ENCODE results near the gene MCHR1. TPM values are rescaled to one million over a fixed set of nuclear protein-coding genes. Genes with fewer than 3 reads are reported as not detected.
"Not testable (repeated sequence)": the region's sequence is repeated elsewhere in the genome, so short reads cannot be mapped to it uniquely, and the experiment has no call there.

The MCHR1 gene
- polyA plus RNA-seq, 1 donor (not counting 4 experiments of a cell fraction or from before 2014, with no cell fraction given): 0.12 TPM

DNA sequence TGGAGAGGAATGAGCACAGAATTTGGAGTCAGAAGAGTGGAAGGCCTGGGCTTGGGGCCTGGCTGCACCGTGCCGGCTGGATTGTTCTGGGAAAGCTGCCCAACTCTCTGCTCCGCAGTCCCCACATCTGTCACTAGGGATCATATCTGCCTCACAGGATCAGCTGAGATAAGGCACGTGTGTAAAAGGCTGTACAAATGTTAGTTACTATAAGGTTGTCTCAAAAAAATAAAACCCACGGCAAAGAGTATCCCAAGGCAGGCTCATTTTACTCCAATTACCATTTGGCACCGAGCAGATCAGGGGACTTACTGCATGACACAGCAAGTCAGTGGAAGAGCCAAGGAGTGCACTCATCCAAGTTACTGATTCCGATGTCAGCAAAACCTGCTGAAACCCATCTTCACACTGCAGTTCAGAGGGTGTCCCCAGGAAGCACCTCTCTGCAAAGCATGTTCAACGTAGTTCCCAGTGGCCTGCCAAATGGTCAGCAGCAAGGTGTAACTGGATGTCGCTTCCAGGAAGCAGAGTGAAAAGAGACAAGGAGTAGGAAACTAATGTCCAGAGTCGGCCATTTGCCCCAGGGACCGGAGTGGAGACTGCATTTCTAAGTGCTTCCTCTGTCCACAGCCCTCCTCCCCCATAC, 24.6 kb upstream of the MCHR1 start:
- dilution Hi-C loops (cut with MboI; ENCODE audit: extremely low pct_ligation_motif_present, low sequenced_read_pairs): no loop called here
- Histone ChIP-seq H2AFZ (ENCODE audit: control insufficient read depth, low read length) (peak overlapping the region; percentile 76), H3K9ac (ENCODE audit: control insufficient read depth, extremely low read depth, insufficient read depth, low read length) (peak overlapping the region; percentile 49), H3K9me3 (ENCODE audit: control insufficient read depth, low read depth, low read length) (no peaks in the 10 kb centered on the region), H3K27me3 (ENCODE audit: control insufficient read depth, extremely low read depth, insufficient read depth, low read length) (no peaks in the 10 kb centered on the region), H3K4me2 (ENCODE audit: control insufficient read depth, extremely low read depth, insufficient read depth, low read depth, low read length) (peak overlapping the region; percentile 30), H4K20me1 (ENCODE audit: control insufficient read depth, extremely low read depth, insufficient read depth, low read length) (no peaks in the 10 kb centered on the region), H3K9me1 (ENCODE audit: control insufficient read depth, extremely low read depth, insufficient read depth, low read length) (no peaks in the 10 kb centered on the region), H3K79me2 (ENCODE audit: control insufficient read depth, insufficient read depth, low read length) (no peaks in the 10 kb centered on the region), H3K36me3 (ENCODE audit: control insufficient read depth in 2 of 2, extremely low read depth in 1 of 2, insufficient read depth in 2 of 2, low read length in 2 of 2) (no peaks in the 10 kb centered on the region), H3K4me1 (ENCODE audit: control insufficient read depth, extremely low read depth, insufficient read depth, low read length) (peaks cover 36% of the 10 kb centered on the region), H3K4me3 (ENCODE audit: control insufficient read depth in 2 of 3, extremely low read depth in 1 of 3, insufficient read depth in 2 of 3, low read depth in 1 of 3, low read length in 3 of 3) (no peak overlapping the region), H3K27ac (ENCODE audit: control insufficient read depth, insufficient read depth, low read length) (peak overlapping the region; percentile 69)
- TF ChIP-seq, protein P1, sequence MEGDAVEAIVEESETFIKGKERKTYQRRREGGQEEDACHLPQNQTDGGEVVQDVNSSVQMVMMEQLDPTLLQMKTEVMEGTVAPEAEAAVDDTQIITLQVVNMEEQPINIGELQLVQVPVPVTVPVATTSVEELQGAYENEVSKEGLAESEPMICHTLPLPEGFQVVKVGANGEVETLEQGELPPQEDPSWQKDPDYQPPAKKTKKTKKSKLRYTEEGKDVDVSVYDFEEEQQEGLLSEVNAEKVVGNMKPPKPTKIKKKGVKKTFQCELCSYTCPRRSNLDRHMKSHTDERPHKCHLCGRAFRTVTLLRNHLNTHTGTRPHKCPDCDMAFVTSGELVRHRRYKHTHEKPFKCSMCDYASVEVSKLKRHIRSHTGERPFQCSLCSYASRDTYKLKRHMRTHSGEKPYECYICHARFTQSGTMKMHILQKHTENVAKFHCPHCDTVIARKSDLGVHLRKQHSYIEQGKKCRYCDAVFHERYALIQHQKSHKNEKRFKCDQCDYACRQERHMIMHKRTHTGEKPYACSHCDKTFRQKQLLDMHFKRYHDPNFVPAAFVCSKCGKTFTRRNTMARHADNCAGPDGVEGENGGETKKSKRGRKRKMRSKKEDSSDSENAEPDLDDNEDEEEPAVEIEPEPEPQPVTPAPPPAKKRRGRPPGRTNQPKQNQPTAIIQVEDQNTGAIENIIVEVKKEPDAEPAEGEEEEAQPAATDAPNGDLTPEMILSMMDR (optimal IDR thresholded peaks at IDR 0.05 in 1 of 3, IDR thresholded peaks at IDR 0.05 in 1 of 3, conservative IDR thresholded peaks at IDR 0.05 in 1 of 3; ENCODE audit: extremely low read depth in 1 of 3, insufficient read depth in 2 of 3, low read length in 3 of 3): peak; percentile 24 to 43 (median 30)
- TF ChIP-seq EZH2 (IDR thresholded peaks at IDR 0.05; ENCODE audit: low read length): no peak
- peak; percentile 88 for FAIRE-seq
- no peak for DNase-seq (ENCODE audit: low read depth, low spot score)

DNA sequence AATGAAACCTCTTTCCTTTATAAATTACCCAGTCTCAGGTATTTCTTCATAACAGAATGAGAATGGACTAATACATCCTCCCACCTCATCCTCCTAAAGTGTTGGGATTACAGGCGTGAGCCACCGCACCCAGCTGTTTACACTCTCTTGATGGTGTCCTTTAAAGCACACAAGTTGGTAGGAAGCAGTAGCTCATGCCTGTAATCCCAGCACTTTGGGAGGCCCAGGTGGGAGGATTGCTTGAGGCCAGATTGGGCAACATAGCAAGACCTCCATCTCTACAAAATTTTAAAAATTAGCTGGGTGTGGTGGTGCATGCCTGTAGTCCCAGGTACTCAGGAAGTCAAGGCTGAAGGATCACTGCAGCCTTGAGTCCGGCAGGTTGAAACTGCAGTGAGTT, 23.3 kb upstream of the MCHR1 start:
- FAIRE-seq; H3K9ac ChIP-seq (ENCODE audit: control insufficient read depth, extremely low read depth, insufficient read depth, low read length); DNase-seq (ENCODE audit: low read depth, low spot score); dilution Hi-C loops (cut with MboI; ENCODE audit: extremely low pct_ligation_motif_present, low sequenced_read_pairs); H3K27me3 ChIP-seq (ENCODE audit: control insufficient read depth, extremely low read depth, insufficient read depth, low read length); H3K4me3 ChIP-seq (ENCODE audit: control insufficient read depth in 2 of 3, extremely low read depth in 1 of 3, insufficient read depth in 2 of 3, low read depth in 1 of 3, low read length in 3 of 3); H3K36me3 ChIP-seq (ENCODE audit: control insufficient read depth in 2 of 2, extremely low read depth in 1 of 2, insufficient read depth in 2 of 2, low read length in 2 of 2); H3K9me3 ChIP-seq (ENCODE audit: control insufficient read depth, low read depth, low read length); H2AFZ ChIP-seq (ENCODE audit: control insufficient read depth, low read length); H3K79me2 ChIP-seq (ENCODE audit: control insufficient read depth, insufficient read depth, low read length); H3K9me1 ChIP-seq (ENCODE audit: control insufficient read depth, extremely low read depth, insufficient read depth, low read length); H4K20me1 ChIP-seq (ENCODE audit: control insufficient read depth, extremely low read depth, insufficient read depth, low read length); H3K4me2 ChIP-seq (ENCODE audit: control insufficient read depth, extremely low read depth, insufficient read depth, low read depth, low read length); H3K27ac ChIP-seq (ENCODE audit: control insufficient read depth, insufficient read depth, low read length): not testable (repeated sequence)
- peaks cover 33% of the 10 kb centered on the region for H3K4me1 ChIP-seq (ENCODE audit: control insufficient read depth, extremely low read depth, insufficient read depth, low read length)

DNA sequence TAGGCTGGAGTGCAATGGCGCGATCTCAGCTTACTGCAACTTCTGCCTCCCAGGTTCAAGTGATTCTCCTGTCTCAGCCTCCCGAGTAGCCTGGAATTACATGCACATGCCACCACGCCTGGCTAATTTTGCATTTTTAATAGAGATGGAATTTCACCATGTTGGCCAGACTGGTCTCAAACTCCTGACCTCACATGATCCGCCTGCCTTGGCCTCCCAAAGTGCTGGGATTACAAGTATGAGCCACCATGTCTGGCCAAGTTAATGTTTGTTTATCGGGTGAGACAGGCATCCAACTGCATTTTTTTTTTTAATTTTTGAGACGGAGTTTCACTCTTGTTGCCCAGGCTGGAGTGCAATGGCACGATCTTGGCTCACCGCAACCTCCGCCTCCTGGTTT, 22.6 kb upstream of the MCHR1 start:
- H3K79me2 ChIP-seq (ENCODE audit: control insufficient read depth, insufficient read depth, low read length); FAIRE-seq; H3K9me1 ChIP-seq (ENCODE audit: control insufficient read depth, extremely low read depth, insufficient read depth, low read length); H2AFZ ChIP-seq (ENCODE audit: control insufficient read depth, low read length); H3K36me3 ChIP-seq (ENCODE audit: control insufficient read depth in 2 of 2, extremely low read depth in 1 of 2, insufficient read depth in 2 of 2, low read length in 2 of 2); H3K4me2 ChIP-seq (ENCODE audit: control insufficient read depth, extremely low read depth, insufficient read depth, low read depth, low read length); H4K20me1 ChIP-seq (ENCODE audit: control insufficient read depth, extremely low read depth, insufficient read depth, low read length); H3K9ac ChIP-seq (ENCODE audit: control insufficient read depth, extremely low read depth, insufficient read depth, low read length); H3K9me3 ChIP-seq (ENCODE audit: control insufficient read depth, low read depth, low read length); H3K27me3 ChIP-seq (ENCODE audit: control insufficient read depth, extremely low read depth, insufficient read depth, low read length); dilution Hi-C loops (cut with MboI; ENCODE audit: extremely low pct_ligation_motif_present, low sequenced_read_pairs); H3K27ac ChIP-seq (ENCODE audit: control insufficient read depth, insufficient read depth, low read length); H3K4me3 ChIP-seq (ENCODE audit: control insufficient read depth in 2 of 3, extremely low read depth in 1 of 3, insufficient read depth in 2 of 3, low read depth in 1 of 3, low read length in 3 of 3); DNase-seq (ENCODE audit: low read depth, low spot score): not testable (repeated sequence)
- peaks cover 27% of the 10 kb centered on the region for H3K4me1 ChIP-seq (ENCODE audit: control insufficient read depth, extremely low read depth, insufficient read depth, low read length)

All from keratinocyte (primary cell).